IPS DF 19.7 (cell line): ENCODE measurements around the gene TNFRSF9.
"Not testable (repeated sequence)": the region's sequence is repeated elsewhere in the genome, so short reads cannot be mapped to it uniquely, and the experiment has no call there.

Source experiments
- DNase-seq: peaks from one replicate; pipeline ENCODE4 v3.0.0-alpha.2; 2013; ENCODE audit warnings: low read depth, low spot score

The TNFRSF9 gene

DNA sequence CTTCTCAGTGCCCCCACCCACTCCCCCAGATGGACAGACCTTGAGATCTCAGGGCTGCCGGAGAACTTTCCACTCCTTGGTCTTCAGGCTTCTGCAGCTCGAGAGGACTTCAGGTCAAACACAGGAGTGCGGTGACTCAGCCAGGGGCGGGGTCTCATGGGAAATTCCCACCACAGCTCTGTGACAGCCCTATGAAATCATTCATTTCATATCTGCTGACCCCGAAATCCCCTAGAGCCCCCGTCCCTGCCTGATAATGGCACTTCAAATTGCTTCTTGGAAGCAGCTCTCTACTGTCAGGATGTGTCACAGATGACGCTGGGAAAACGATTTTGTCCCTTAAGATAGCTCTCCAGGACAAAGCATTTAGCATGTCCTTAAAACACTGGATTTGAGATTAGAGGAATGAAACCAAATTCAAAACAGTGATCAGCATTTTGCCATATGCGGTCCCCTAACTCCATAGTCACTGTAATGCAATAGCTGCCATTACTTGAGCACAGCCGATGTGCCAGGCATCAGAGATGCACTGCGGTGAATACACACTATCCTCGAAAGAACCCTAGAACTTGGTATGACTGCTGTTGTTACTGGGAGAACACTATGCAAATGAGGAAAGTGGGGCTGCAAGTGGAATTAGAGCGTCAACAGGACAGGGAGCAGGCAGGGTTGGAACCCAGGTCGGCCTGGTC lies at the start of gene TNFRSF9:
TSS of gene TNFRSF9 (minus strand) at position 95 of the 692 bp plus-strand sequence. CDS start 845 bp downstream, outside the sequence.
- DNase-seq, result no peak

DNA sequence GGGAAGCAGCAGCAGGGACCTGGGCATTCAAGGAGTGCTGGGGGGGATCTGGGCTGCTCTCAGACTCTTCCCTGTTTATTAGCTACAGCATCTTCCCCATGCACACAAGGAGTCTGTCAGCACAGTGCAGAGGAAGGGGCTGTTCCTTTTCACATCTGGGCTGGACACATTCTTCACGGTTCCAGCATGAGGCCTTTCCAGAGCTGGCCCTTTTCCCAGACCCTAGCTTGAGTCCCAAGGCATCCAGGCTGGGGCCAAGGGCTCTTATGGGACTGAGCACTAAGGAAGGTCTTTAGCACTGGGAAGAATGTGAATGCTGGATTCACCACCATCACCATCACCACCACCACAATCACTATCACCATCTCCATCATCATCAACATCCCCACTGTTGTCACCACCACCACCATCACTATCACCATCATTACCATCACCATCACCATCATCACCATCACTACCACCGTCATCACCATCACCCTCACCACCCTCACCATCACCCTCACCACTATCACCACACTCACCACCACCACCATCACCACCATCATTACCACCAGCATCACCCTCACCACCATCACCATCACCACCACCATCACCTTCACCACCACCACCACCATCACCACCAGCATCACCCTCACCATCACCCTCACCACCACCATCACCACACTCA lies 49.3 kb upstream of the TNFRSF9 start:
- no peak for DNase-seq

DNA sequence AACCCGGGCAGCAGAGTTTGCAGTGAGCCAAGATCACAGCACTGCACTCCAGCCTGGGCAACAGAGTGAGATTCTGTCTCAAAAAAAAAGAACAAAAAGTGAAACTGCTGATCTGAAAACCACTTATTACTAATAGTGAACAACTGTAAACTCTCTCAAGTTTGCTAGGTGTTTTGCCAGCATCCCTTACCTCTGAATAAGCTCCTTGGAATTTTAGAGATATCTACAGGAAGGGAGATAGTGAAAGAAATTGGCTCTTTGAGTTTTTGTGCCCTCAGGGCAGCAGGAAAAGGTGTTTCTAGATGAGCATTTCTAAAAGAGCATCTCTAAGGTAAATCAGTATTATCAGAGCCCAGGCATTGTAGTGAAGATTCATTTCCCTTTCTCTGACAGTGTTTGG lies 47.9 kb upstream of the TNFRSF9 start:
- no peak for DNase-seq

DNA sequence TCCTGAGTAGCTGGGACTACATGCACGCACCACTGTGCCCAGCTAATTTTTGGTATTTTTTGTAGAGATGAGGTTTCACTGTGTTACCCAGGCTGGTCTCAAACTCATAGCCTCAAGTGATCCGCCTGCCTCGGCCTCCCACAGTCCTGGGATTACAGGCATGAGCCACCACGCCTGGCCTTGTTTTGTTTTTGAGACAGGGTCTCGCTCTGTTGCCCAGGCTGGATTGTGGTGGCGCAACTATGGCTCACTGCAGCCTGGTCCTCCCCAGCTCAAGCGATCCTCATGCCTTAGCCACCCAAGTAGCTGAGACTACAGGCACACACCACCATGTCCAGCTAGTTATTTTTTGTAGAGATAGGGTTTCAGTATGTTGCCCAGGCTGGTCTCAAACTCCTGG lies 46.9 kb upstream of the TNFRSF9 start:
- DNase-seq, result no peak

GRCh38 chr1:7985851-7986612 lies 45.4 kb upstream of the TNFRSF9 start:
- no peak for DNase-seq

- DNase-seq, result no peak
Measured at GRCh38 chr1:7984811-7985210, 44.2 kb upstream of the TNFRSF9 start.

- no peak for DNase-seq
Measured at GRCh38 chr1:7983086-7983778, 42.6 kb upstream of the TNFRSF9 start.

DNA sequence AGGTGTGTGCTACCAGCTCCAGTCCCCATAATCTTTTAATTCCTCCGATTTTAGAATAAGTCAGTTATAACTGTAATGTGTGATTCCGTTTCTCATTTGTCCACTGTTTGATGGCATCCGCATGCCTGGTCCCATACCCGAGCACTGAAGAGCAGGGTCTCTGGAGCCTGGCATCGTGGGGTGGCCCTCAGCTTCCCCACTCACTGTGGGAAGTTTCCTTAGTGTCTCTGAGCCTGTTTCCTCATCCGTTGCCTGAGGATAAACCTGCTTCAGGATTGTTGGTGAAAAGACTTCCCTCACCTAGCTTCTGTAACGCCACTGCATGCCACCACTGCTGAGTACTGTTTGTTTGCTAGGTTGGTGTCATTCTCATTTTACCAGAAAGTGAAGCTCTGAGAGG lies 40.3 kb upstream of the TNFRSF9 start:
- no peak for DNase-seq

GRCh38 chr1:7975212-7975865 lies 34.7 kb upstream of the TNFRSF9 start:
- DNase-seq, result peak; percentile 71

GRCh38 chr1:7973086-7973485 lies 32.4 kb upstream of the TNFRSF9 start:
- no peak for DNase-seq

DNA sequence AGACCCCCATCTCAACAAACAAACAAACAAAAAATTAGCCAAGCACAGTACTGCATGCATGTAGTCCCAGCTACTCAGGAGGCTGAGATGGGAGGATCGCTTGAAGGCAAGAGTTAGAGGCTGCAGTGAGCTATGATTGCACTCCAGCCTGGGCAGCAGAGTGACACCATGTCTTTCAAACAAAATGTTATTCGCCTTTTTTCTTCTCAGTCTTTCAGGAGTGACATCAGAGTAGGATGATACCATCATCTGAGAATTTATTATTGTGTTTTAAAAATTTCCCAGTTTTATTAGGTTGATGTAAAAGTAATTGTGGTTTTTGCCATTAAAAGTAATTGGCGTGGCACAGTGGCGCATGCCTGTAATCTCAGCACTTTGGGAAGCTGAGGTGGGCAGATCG lies 31.6 kb upstream of the TNFRSF9 start:
- no peak for DNase-seq

- DNase-seq, result no peak
Measured at GRCh38 chr1:7971024-7971423, 30.4 kb upstream of the TNFRSF9 start.

DNA sequence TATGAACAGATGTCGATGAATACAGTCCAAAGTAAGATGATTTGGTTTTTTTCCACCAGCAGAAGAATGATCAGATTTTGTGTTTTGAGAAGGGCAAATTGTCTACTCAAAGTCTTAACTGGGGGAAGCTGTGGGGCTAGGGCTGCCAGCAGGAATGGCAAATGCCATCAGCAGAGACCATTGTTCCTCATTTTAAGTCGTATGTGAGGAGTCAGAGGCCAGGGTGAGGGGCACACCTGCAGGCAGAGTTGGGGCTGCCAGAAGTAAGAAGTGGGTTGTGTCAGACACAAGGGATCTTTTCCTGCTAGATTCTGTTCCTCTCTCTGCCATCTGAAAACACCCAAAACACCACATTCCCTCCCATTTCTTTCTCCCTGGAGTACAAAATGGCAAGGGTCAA lies 29.6 kb upstream of the TNFRSF9 start:
- no peak for DNase-seq

- DNase-seq, result no peak
Measured at GRCh38 chr1:7967651-7968050, 27.0 kb upstream of the TNFRSF9 start.

DNA sequence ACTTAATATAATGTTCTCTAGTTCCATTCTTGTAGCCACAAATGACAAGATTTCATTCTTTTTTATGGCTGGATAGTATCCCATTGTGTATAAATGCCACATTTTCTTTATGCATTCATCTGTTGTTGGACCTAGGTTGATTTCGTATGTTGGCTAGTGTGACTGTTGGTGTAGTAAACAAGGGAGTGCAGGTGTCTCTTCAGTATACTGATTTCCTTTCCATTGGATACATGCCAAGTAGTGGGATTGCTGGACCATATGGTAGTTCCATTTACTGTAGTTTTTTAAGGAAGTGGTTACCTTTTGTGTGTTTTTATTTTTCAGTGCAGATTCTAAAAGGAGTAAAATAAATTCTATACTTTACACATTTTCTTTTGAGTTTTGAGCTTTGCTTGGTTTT lies 26.6 kb upstream of the TNFRSF9 start:
- no peak for DNase-seq

DNA sequence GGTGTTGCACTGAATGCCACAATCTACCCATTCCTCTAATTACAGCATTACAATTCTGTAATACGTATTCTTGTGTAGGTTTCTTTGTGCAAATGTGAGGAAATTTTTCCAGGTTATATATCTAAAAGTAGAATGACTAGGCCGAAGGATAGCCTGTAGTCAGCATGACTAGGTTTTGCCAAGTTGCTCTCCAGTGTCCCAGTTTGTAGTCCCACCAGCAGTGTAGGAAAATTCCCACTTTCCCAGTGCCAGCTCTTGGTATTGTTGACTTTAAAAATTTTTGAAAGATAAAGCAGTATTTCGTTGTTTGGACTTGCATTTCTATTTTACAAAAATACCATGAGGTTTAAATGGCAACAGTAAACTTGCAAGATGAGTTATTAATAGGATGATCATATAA lies 23.8 kb upstream of the TNFRSF9 start:
- DNase-seq, result no peak

- not testable (repeated sequence) for DNase-seq
Measured at GRCh38 chr1:7963841-7964240, 23.2 kb upstream of the TNFRSF9 start.

DNA sequence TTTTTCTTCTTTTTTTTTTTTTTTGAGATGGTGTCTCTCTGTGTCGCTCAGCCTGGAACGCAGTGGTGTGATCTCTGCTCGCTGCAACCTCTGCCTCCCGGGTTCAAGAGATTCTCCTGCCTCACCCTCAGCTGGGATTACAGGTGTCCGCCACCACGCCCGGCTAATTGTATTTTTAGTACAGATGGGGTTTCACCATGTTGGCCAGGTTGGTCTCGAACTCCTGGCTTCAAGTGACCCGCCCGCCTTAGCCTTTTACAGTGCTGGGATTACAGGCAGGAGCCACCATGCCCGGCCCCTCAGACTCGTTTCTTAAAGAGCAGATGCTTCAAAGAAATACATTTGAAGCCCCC lies 22.7 kb upstream of the TNFRSF9 start:
- DNase-seq, result not testable (repeated sequence)

DNA sequence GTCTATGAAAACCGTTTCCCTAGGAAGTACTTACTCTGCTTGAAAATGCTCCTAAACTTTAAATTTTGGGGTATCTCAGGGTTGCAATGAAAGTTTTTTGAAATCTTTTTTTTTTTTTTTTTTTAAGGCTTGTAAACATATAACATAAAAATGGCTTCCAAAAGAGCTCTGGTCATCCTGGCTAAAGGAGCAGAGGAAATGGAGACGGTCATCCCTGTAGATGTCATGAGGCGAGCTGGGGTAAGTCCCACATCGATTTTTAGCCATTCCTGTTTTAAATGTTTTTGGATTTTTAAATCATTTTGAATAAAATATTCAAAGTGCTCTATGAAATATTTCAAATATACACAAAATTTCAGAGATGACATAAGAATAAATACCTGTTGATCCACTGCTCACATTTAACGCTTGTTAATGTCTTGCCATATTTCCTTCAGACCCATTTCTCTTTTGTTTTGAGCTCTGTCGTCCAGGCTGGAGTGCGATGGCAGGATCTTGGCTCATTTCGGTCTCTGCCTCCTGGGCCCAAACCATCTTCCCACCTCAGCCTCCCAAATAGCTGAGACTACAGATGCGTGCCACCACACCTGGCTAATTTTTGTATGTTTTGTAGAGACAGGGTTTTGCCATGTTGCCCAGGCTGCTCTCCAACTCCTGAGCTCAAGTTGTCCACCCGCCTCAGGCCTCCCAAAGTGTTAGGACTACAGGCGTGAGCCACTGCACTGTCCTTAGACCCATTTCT lies 22.2 kb upstream of the TNFRSF9 start:
- no peak for DNase-seq

GRCh38 chr1:7962014-7962335 lies 21.3 kb upstream of the TNFRSF9 start:
- no peak for DNase-seq
